Neuron (in vitro differentiated cells): ENCODE results near the gene WDR70.
"Not testable (repeated sequence)": the region's sequence is repeated elsewhere in the genome, so short reads cannot be mapped to it uniquely, and the experiment has no call there.

Source experiments
- H2AFZ ChIP-seq: one replicate; pipeline ENCODE4 v1.6.1; 2013; ENCODE audit warnings: low read depth, mild to moderate bottlenecking, inconsistent platforms, low read length, moderate library complexity
- H3K27me3 ChIP-seq: one replicate; pipeline ENCODE4 v1.6.1; 2013; ENCODE audit warnings: low read length; ENCODE audit not compliant: insufficient read depth
- H3K36me3 ChIP-seq: one replicate; pipeline ENCODE4 v1.6.1; 2013; ENCODE audit warnings: low read length; ENCODE audit not compliant: insufficient read depth
- H3K4me1 ChIP-seq: one replicate; pipeline ENCODE4 v1.6.1; 2013; ENCODE audit warnings: low read length; ENCODE audit not compliant: insufficient read depth
- H3K4me3 ChIP-seq: 2 replicates; pipeline ENCODE4 v1.5.1; 2013; ENCODE audit warnings: mild to moderate bottlenecking, low read length, moderate library complexity
- H3K9me3 ChIP-seq: one replicate; pipeline ENCODE4 v1.6.1; 2013; ENCODE audit warnings: low read length

The WDR70 gene

GRCh38 chr5:37771731-37772130 lies 392.6 kb downstream of the WDR70 start:
- H3K27me3 ChIP-seq: peaks cover 2% of the 10 kb centered on the region
- H3K4me3 ChIP-seq: no peak overlapping the region
- H3K4me1 ChIP-seq: no peaks in the 10 kb centered on the region

DNA sequence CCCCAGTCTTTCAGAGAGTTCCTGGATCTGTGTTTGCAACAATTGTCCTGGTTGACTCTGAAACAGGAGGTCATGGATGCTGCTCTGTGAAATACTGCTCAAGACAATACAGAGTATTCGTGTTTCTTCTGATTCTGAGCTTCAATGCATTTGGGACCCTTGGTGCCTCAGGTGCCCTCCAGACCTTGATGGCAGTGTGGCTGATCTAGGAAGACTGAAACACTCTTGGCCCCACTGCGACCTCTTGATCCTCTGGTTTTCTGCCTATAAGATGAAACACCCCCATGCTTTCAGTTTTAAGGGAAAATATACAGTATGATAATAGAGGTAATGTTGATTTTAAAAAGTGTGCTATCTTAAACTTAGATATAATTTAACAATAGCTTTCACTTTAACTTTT lies 393.1 kb downstream of the WDR70 start:
- Histone ChIP-seq H3K27me3 (peaks cover 2% of the 10 kb centered on the region), H3K4me3 (no peak overlapping the region), H3K4me1 (no peaks in the 10 kb centered on the region), H3K9me3 (peaks cover 8% of the 10 kb centered on the region), H3K36me3 (no peaks in the 10 kb centered on the region), H2AFZ (no peak overlapping the region)

More at GRCh38 chr5:37771731-37772130, 392.6 kb downstream of the WDR70 start:
- peaks cover 5% of the 10 kb centered on the region for H3K9me3 ChIP-seq
- no peak overlapping the region for H2AFZ ChIP-seq
- no peaks in the 10 kb centered on the region for H3K36me3 ChIP-seq

DNA sequence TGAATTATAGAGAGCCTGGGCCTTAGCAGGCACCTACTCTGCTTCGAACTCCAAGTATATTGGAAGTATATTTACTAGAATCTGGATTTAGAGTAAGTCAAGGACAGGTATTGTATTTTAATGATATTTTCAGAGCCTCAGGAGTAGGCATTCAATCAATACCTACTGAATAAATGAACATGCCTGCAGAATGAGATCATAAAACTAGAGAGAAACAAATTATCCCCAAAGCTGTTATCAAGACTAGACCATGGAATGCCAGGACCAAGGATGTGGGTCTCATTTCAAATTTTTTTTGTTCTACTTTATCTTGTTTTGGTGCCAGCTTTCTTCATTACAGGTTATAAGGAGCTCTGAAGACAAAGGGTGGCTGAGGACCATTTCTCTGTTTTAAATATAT lies 394.7 kb downstream of the WDR70 start:
- Histone ChIP-seq H2AFZ (no peak overlapping the region), H3K4me1 (no peaks in the 10 kb centered on the region), H3K27me3 (no peaks in the 10 kb centered on the region), H3K9me3 (peaks cover 8% of the 10 kb centered on the region), H3K4me3 (no peak overlapping the region), H3K36me3 (no peaks in the 10 kb centered on the region)

- H2AFZ ChIP-seq: no peak overlapping the region
- no peaks in the 10 kb centered on the region for H3K4me1 ChIP-seq
- no peaks in the 10 kb centered on the region for H3K27me3 ChIP-seq
- H3K9me3 ChIP-seq: peaks cover 8% of the 10 kb centered on the region
- no peak overlapping the region for H3K4me3 ChIP-seq
- no peaks in the 10 kb centered on the region for H3K36me3 ChIP-seq
Observed at GRCh38 chr5:37774912-37775483, 395.9 kb downstream of the WDR70 start.

GRCh38 chr5:37776826-37777225 lies 397.7 kb downstream of the WDR70 start:
- peaks cover 8% of the 10 kb centered on the region for H3K9me3 ChIP-seq
- no peaks in the 10 kb centered on the region for H3K27me3 ChIP-seq
- H2AFZ ChIP-seq: no peak overlapping the region
- no peaks in the 10 kb centered on the region for H3K36me3 ChIP-seq
- no peaks in the 10 kb centered on the region for H3K4me1 ChIP-seq
- H3K4me3 ChIP-seq: no peak overlapping the region

- H3K36me3 ChIP-seq: no peaks in the 10 kb centered on the region
Observed at GRCh38 chr5:37777432-37778130, 398.5 kb downstream of the WDR70 start.

GRCh38 chr5:37781409-37781808 lies 402.3 kb downstream of the WDR70 start:
- not testable (repeated sequence) for H3K36me3 ChIP-seq, H2AFZ ChIP-seq, H3K27me3 ChIP-seq, H3K4me3 ChIP-seq, H3K4me1 ChIP-seq, H3K9me3 ChIP-seq

More at GRCh38 chr5:37777432-37778130, 398.5 kb downstream of the WDR70 start:
- no peaks in the 10 kb centered on the region for H3K27me3 ChIP-seq
- no peak overlapping the region for H3K4me3 ChIP-seq
- peaks cover 8% of the 10 kb centered on the region for H3K9me3 ChIP-seq
- H3K4me1 ChIP-seq: no peaks in the 10 kb centered on the region
- no peak overlapping the region for H2AFZ ChIP-seq

GRCh38 chr5:37786416-37786815 lies 407.3 kb downstream of the WDR70 start:
- peaks cover 3% of the 10 kb centered on the region for H3K4me1 ChIP-seq
- H2AFZ ChIP-seq: no peak overlapping the region
- no peaks in the 10 kb centered on the region for H3K36me3 ChIP-seq
- no peaks in the 10 kb centered on the region for H3K27me3 ChIP-seq
- H3K9me3 ChIP-seq: no peaks in the 10 kb centered on the region
- no peak overlapping the region for H3K4me3 ChIP-seq

- no peak overlapping the region for H3K4me3 ChIP-seq
- peaks cover 8% of the 10 kb centered on the region for H3K4me1 ChIP-seq
- H3K27me3 ChIP-seq: no peaks in the 10 kb centered on the region
- H3K36me3 ChIP-seq: no peaks in the 10 kb centered on the region
- no peaks in the 10 kb centered on the region for H3K9me3 ChIP-seq
- H2AFZ ChIP-seq: no peak overlapping the region
Observed at GRCh38 chr5:37786862-37787519, 407.9 kb downstream of the WDR70 start.

GRCh38 chr5:37787742-37788141 lies 408.6 kb downstream of the WDR70 start:
- no peak overlapping the region for H3K4me3 ChIP-seq
- H3K9me3 ChIP-seq: no peaks in the 10 kb centered on the region
- no peak overlapping the region for H2AFZ ChIP-seq
- H3K36me3 ChIP-seq: no peaks in the 10 kb centered on the region
- H3K4me1 ChIP-seq: peaks cover 10% of the 10 kb centered on the region
- no peaks in the 10 kb centered on the region for H3K27me3 ChIP-seq

DNA sequence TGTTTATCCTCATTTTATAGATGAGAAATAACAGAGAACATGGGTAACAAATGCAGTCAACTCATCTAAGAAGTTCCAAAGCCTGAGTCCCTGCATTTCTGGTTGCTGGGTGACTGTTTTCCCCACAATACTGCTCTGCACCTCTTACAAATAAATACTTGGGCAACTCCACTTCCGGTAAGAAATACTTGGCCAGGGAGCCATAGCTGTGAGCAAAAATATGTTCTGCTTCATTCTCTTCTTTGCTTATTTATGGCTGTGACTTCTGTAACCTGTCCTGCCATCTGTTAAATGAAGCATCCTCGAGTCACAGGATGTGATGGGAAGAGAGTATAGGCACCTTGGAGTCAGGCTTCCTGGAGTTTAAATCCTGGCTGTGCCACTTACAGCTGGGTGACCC lies 410.9 kb downstream of the WDR70 start:
- Histone ChIP-seq H3K9me3 (no peaks in the 10 kb centered on the region), H3K27me3 (no peaks in the 10 kb centered on the region), H2AFZ (no peak overlapping the region), H3K36me3 (no peaks in the 10 kb centered on the region), H3K4me3 (no peak overlapping the region), H3K4me1 (peaks cover 13% of the 10 kb centered on the region)

DNA sequence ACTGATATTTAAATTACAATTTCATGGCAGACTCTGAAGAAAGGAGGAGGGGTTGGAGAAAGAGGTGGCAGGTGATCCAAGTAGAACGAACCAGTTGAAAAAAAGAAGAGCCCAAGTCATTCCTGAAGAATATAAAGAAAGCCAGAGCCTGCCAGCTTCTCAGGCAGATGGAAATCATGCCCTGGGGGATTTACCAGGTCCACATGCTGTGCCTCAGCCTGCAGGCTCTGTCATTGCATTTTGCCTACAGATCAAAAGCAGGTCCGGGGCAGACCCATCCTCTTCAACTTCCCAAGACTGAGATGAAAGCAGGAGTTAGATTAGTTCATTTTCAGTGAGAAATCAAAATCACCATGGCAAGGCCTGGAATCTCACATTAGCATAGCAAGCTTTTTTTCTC lies 412.2 kb downstream of the WDR70 start:
- Histone ChIP-seq H3K27me3 (no peaks in the 10 kb centered on the region), H3K4me1 (peaks cover 13% of the 10 kb centered on the region), H2AFZ (no peak overlapping the region), H3K36me3 (no peaks in the 10 kb centered on the region), H3K4me3 (no peak overlapping the region), H3K9me3 (no peaks in the 10 kb centered on the region)

GRCh38 chr5:37792975-37793631 lies 414.0 kb downstream of the WDR70 start:
- no peak overlapping the region for H3K4me3 ChIP-seq
- no peaks in the 10 kb centered on the region for H3K27me3 ChIP-seq
- no peaks in the 10 kb centered on the region for H3K36me3 ChIP-seq
- peaks cover 13% of the 10 kb centered on the region for H3K4me1 ChIP-seq
- no peak overlapping the region for H2AFZ ChIP-seq
- no peaks in the 10 kb centered on the region for H3K9me3 ChIP-seq
